Measurements from ENCODE around the gene PPP2R2C.

- TF ChIP-seq, protein P1, sequence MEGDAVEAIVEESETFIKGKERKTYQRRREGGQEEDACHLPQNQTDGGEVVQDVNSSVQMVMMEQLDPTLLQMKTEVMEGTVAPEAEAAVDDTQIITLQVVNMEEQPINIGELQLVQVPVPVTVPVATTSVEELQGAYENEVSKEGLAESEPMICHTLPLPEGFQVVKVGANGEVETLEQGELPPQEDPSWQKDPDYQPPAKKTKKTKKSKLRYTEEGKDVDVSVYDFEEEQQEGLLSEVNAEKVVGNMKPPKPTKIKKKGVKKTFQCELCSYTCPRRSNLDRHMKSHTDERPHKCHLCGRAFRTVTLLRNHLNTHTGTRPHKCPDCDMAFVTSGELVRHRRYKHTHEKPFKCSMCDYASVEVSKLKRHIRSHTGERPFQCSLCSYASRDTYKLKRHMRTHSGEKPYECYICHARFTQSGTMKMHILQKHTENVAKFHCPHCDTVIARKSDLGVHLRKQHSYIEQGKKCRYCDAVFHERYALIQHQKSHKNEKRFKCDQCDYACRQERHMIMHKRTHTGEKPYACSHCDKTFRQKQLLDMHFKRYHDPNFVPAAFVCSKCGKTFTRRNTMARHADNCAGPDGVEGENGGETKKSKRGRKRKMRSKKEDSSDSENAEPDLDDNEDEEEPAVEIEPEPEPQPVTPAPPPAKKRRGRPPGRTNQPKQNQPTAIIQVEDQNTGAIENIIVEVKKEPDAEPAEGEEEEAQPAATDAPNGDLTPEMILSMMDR (IDR thresholded peaks at IDR 0.05; ENCODE audit: borderline replicate concordance, extremely low read depth, low read length, poor library complexity, severe bottlenecking), result no peak
- no peak for TF ChIP-seq EZH2 (IDR thresholded peaks at IDR 0.05; ENCODE audit: borderline replicate concordance, low read depth, low read length, severe bottlenecking)
Measured at GRCh38 chr4:6422866-6423265, 49.5 kb downstream of the PPP2R2C start.
